Stimulated activated CD4-positive, alpha-beta T cell treated with anti-CD3 and anti-CD28 coated beads, Interleukin-12 subunit alpha, Interleukin-12 subunit beta, amount 100 ng/mL, for 24 hours (primary cell): ENCODE data around the gene MTLN.
"Not testable (repeated sequence)": the region's sequence is repeated elsewhere in the genome, so short reads cannot be mapped to it uniquely, and the experiment has no call there.

Source experiments
- DNase-seq, 2 experiments: peaks; one replicate each; pipeline ENCODE4 v3.0.0-alpha.2; 2020; ENCODE audit warnings: low read depth in 2 of 2

MTLN gene

DNA sequence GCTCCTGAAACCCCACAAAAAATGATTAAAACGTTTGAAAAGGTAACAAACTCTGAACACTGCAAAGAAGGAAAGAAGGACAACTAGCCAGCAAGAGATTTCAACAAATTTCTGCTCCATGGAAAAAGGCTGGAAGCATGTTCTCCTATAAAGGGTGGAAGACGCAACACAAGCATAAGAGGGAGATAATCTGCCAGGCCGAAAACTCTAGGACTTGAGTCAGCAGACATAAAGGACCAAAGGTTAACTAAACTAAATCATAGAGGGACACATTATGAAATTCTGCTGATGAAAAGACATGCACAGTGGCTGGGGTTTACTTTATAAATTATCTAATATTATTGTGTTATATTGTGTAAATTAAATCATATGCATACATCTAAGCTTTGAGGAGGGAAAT, 14.3 kb downstream of the MTLN start:
- no peak for DNase-seq

- DNase-seq, result no peak
These were observed 14.9 kb downstream of the MTLN start for GRCh38 chr2:110197452-110197851.

GRCh38 chr2:110190169-110190568, 22.2 kb downstream of the MTLN start:
- DNase-seq, result not testable (repeated sequence)

- no peak for DNase-seq
These were observed 29.9 kb downstream of the MTLN start for GRCh38 chr2:110182449-110182848.

DNA sequence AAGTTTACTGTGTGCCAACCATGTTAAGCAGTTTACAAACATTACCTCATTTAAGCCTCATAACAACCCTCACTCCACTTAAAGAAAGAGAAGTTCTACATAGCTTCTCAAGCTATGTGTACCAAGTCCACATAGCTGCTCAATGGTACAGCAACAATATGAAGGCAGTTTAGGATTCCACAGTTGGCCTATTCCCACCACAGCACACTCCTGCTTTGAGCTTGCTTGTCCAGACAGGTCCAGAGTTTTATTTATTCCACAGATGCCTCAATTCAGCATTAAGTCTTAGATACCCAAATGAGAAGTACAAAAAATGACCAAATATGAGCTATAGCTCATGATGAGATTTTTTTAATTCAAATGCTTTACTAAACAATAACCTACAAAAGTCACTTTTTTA, 32.3 kb downstream of the MTLN start:
- DNase-seq, result no peak

GRCh38 chr2:110173523-110173922, 38.8 kb downstream of the MTLN start:
- no peak for DNase-seq

- DNase-seq, result no peak
These were observed 39.8 kb downstream of the MTLN start for GRCh38 chr2:110172506-110172905.

- no peak for DNase-seq
These were observed 42.2 kb downstream of the MTLN start for GRCh38 chr2:110170102-110170501.

- DNase-seq, result no peak
These were observed 44.9 kb downstream of the MTLN start for GRCh38 chr2:110167326-110168000.

DNA sequence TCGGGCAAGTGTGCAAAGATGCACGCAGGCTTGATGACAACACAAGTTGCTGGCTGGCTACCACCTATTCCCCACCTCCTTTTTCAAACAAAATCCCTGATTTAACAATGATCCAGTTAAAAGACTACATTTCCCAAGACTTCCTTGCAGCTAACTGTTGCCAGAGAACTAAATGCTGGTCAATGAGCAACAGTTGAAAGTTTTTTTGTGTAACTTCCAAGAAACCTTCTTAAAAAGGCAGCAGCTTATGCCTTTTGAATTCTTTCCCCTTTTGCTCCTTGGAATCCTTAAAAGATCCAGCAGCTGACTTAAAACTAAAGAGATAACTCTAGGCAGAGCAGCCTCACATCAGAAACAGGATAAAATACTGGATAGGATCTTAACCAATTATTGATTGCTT, 46.1 kb downstream of the MTLN start:
- DNase-seq, result no peak
